GM12878 (cell line): Measurements from ENCODE around the gene STEAP2. TPM values are rescaled to one million over a fixed set of nuclear protein-coding genes. Genes with fewer than 3 reads are reported as not detected.

ENCODE experiments used
- ATAC-seq: fragments of 200-7000 bp; cut with Tn5 transposase; 3 replicates; pipeline ENCODE4 v1.9.1; 2020; ENCODE audit warnings: mild to moderate bottlenecking, moderate library complexity
- BruUV-seq: library from RNA; stranded (reverse); fragments of 400-500 nt; replicated peaks from 2 replicates; lab custom pipeline; 2021; lab: Mats Ljungman, UMichigan
- CTCF ChIA-PET: fragments of 300-600 bp; sonication (Branson Sonifier 250); formaldehyde crosslinking; extraction: SDS; loops from one replicate; lab custom pipeline; 2021; ENCODE audit warnings: inconsistent platforms; lab: Yijun Ruan, JAX
- POLR2A ChIA-PET: fragments of 350-600 bp; formaldehyde crosslinking; extraction: SDS; loops from one replicate; lab custom pipeline; 2021; ENCODE audit warnings: inconsistent platforms; lab: Charles Lee
- RAD21 ChIA-PET: fragments of 300-600 bp; sonication (Branson Sonifier 250); formaldehyde crosslinking; loops from one replicate; lab custom pipeline; 2023; ENCODE audit warnings: antibody characterized with exemption; ENCODE audit not compliant: unreplicated experiment; lab: Charles Lee
- SMC1A ChIA-PET: fragments of 300-600 bp; sonication (Branson Sonifier 250); formaldehyde crosslinking; loops from one replicate; lab custom pipeline; 2023; ENCODE audit not compliant: unreplicated experiment, uncharacterized antibody; lab: Charles Lee
- DNase-seq: peaks from one replicate; pipeline ENCODE4 v3.0.0-alpha.2; 2011; ENCODE audit warnings: low read depth, low spot score
- FAIRE-seq: peaks from 3 replicates; lab custom pipeline; 2011; peaks lifted over from hg19 to GRCh38; lab: Jason Lieb, UNC
- H2AFZ ChIP-seq: 2 replicates; pipeline ENCODE4 v1.6.0; 2011; ENCODE audit warnings: low read depth, low read length, control low read depth; ENCODE audit not compliant: control insufficient read depth
- H3K27ac ChIP-seq: 2 replicates; pipeline ENCODE4 v1.5.1; 2011; ENCODE audit warnings: control low read depth; ENCODE audit not compliant: control insufficient read depth, insufficient read depth
- H3K27me3 ChIP-seq, 2 experiments: replicated peaks in 1 of 2; 2 replicates each; pipeline versions ENCODE4 v1.6.0 to v1.6.1; 2011; ENCODE audit warnings: low read length in 1 of 2; ENCODE audit not compliant: control insufficient read depth in 2 of 2, insufficient read depth in 2 of 2
- H3K36me3 ChIP-seq, 2 experiments: 2 replicates each; pipeline ENCODE4 v1.5.1; 2011; ENCODE audit warnings: low read length in 1 of 2; ENCODE audit not compliant: control insufficient read depth in 2 of 2, insufficient read depth in 2 of 2
- H3K4me1 ChIP-seq: 2 replicates; pipeline ENCODE4 v1.6.1; 2011; ENCODE audit warnings: mild to moderate bottlenecking, low read length, moderate library complexity, mixed read lengths; ENCODE audit not compliant: control insufficient read depth, insufficient read depth
- H3K4me2 ChIP-seq: 2 replicates; pipeline ENCODE4 v1.6.0; 2011; ENCODE audit warnings: control low read depth; ENCODE audit not compliant: control insufficient read depth, insufficient read depth
- H3K4me3 ChIP-seq: fragments of 200-600 bp; sonication (generic); 2 replicates; pipeline ENCODE4 v1.5.1; 2016
- H3K79me2 ChIP-seq: 2 replicates; pipeline ENCODE4 v1.6.0; 2011; ENCODE audit warnings: low read length; ENCODE audit not compliant: control insufficient read depth, insufficient read depth
- H3K9ac ChIP-seq: 2 replicates; pipeline ENCODE4 v1.8.0; 2011; ENCODE audit warnings: low read length, control low read depth, mixed read lengths; ENCODE audit not compliant: control insufficient read depth, insufficient read depth
- H3K9me3 ChIP-seq: replicated peaks from 3 replicates; pipeline ENCODE4 v1.5.1; 2011; ENCODE audit warnings: mild to moderate bottlenecking, low read length; ENCODE audit not compliant: control insufficient read depth, insufficient read depth
- H4K20me1 ChIP-seq: 2 replicates; pipeline ENCODE4 v1.6.0; 2011; ENCODE audit not compliant: control insufficient read depth, insufficient read depth
- BACH1 ChIP-seq: fragments of 450-650 bp; IDR thresholded peaks from 2 replicates; pipeline ENCODE4 v1.6.1; 2017; ENCODE audit warnings: mild to moderate bottlenecking, borderline replicate concordance
- CBX5 ChIP-seq: sonication (generic); IDR thresholded peaks from 2 replicates; pipeline ENCODE4 v1.6.1; 2016; ENCODE audit warnings: low read depth, moderate library complexity, mild to moderate bottlenecking, inconsistent platforms
- CEBPB ChIP-seq, 2 experiments: fragments of 150-350 bp in 1 of 2; IDR thresholded peaks; 2 replicates each; pipeline ENCODE4 v1.6.1; 2012 to 2014; ENCODE audit warnings: low read depth in 2 of 2, low read length in 2 of 2, borderline replicate concordance in 1 of 2, inconsistent platforms in 1 of 2
- EED ChIP-seq: sonication (generic); IDR thresholded peaks from 2 replicates; pipeline ENCODE4 v1.6.1; 2016; ENCODE audit warnings: antibody characterized with exemption, low read depth
- WGBS: methylation state at CpG from one replicate; pipeline ENCODE4 v1.1.6; 2016; ENCODE audit warnings: low lambda C conversion rate; ENCODE audit not compliant: insufficient replicate concordance, insufficient coverage; ENCODE audit errors: missing lambda C conversion rate; 5-methylcytosine and 5-hydroxymethylcytosine counted together
- in situ Hi-C: fragments of 300-500 bp; cut with MboI; formaldehyde crosslinking; loops from 9 replicates; pipeline ENCODE4 v1.14.3; 2018; ENCODE audit warnings: mixed read lengths
- intact Hi-C: fragments of 100-400 bp; cut with micrococcal nuclease; formaldehyde crosslinking; loops from one replicate; pipeline ENCODE4 v1.14.2; 2022; ENCODE audit not compliant: unreplicated experiment
- polyA plus RNA-seq, 11 experiments: library from polyadenylated mRNA; depleted of rRNA in 4 of 11; unstranded in 6 of 11; stranded (reverse) in 5 of 11; fragments of >200 nt; fragmentation: Nextera tagmentation in 4 of 11; fragmentation: Illumina TruSeq in 1 of 11; extraction: Ambion mirVana in 4 of 11; extraction: Trizol in 1 of 11; gene quantifications; 1 replicate in 1 of 11; 2 replicates in 10 of 11; pipeline versions ENCODE4 v1.2.1 to v1.2.3, GENCODE V29; 2011 to 2016; ENCODE audit warnings: inconsistent platforms in 2 of 11, missing spikeins in 2 of 11, low read depth in 1 of 11
- total RNA-seq, 4 experiments: library from RNA; depleted of rRNA in 3 of 4; stranded (reverse); fragments of >200 nt in 3 of 4; fragmentation: Illumina TruSeq in 1 of 4; extraction: Trizol in 1 of 4; gene quantifications; 2 replicates each; pipeline versions ENCODE4 v1.2.1 to v1.2.3, GENCODE V29; 2013 to 2021
- TF ChIP-seq, protein P1 (sequence below): fragments of 450-650 bp; IDR thresholded peaks from 2 replicates; pipeline ENCODE4 v1.6.1; 2017; ENCODE audit warnings: low read depth, mild to moderate bottlenecking, moderate library complexity
- TF ChIP-seq, protein P2 (sequence below): fragments of 450-650 bp; IDR thresholded peaks from 2 replicates; pipeline ENCODE4 v1.6.1; 2017; ENCODE audit warnings: mild to moderate bottlenecking, low read depth, inconsistent platforms; ENCODE audit not compliant: poor library complexity, severe bottlenecking

STEAP2 gene
- total and polyA plus RNA-seq, 10 of the 15 experiments (the other 5 are each of a cell fraction or from before 2014, with no cell fraction given): 0.64 to 17.6 (median 1.8) TPM

DNA sequence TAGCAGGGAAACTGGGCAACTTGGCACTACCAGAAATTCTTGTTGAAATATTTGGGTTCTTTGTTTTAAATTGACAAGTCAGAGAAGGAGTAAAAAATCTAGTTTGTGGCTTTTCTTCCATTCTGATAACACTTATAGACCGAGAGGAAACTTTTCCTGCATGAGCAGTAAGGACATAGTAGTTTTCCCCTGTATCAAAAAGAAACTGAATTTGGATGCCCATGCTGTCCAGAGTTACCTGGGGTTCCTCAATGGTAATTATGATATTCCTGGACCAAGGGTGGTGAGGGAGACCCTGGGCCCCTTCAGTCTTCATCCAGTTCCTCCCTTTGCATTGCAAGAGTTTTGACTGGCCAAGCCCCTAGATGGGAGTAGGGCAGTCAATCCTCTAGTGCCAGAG lies 19.9 kb upstream of the STEAP2 start:
- no peaks in the 10 kb centered on the region for H3K27me3 ChIP-seq
- no peak overlapping the region for H3K4me2 ChIP-seq
- H2AFZ ChIP-seq: no peak overlapping the region
- intact Hi-C loops: no loop called here
- peaks cover 1% of the 10 kb centered on the region; the same call in 1 of the 3 replicates for H3K9me3 ChIP-seq
- no peaks in the 10 kb centered on the region for H3K36me3 ChIP-seq
- ChIA-PET RAD21 (no interaction called here), CTCF (interaction anchor here (1.1 to 1.2 kb wide), 2 partner anchors 8 to 25 kb away, joined by 3 to 4 read pairs; no protein-coding TSS in a partner anchor), SMC1A (interaction anchor here (1.2 to 2.7 kb wide), 4 partner anchors 8 to 19 kb away, joined by 3 to 11 read pairs (median 6); no protein-coding TSS in a partner anchor), POLR2A (interaction anchor here (1.0 kb wide), 1 partner anchor 24 kb away, joined by 3 read pairs; no protein-coding TSS in a partner anchor)
- no peak overlapping the region for H3K4me3 ChIP-seq
- ATAC-seq: 0 out of 3 replicates have a peak, but pooled peaks have one; percentile 32
- in situ Hi-C loops: no loop called here
- no peak overlapping the region for H3K27ac ChIP-seq
- H3K9ac ChIP-seq: no peak overlapping the region
- no peaks in the 10 kb centered on the region for H4K20me1 ChIP-seq
- BruUV-seq: no TSS peak
- FAIRE-seq: no peak
- no peaks in the 10 kb centered on the region for H3K79me2 ChIP-seq
- TF ChIP-seq, protein P1, sequence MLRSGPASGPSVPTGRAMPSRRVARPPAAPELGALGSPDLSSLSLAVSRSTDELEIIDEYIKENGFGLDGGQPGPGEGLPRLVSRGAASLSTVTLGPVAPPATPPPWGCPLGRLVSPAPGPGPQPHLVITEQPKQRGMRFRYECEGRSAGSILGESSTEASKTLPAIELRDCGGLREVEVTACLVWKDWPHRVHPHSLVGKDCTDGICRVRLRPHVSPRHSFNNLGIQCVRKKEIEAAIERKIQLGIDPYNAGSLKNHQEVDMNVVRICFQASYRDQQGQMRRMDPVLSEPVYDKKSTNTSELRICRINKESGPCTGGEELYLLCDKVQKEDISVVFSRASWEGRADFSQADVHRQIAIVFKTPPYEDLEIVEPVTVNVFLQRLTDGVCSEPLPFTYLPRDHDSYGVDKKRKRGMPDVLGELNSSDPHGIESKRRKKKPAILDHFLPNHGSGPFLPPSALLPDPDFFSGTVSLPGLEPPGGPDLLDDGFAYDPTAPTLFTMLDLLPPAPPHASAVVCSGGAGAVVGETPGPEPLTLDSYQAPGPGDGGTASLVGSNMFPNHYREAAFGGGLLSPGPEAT: 0 out of 2 replicates have a peak, but pooled peaks have one; percentile 36
- no peak for TF ChIP-seq CEBPB (IDR thresholded peaks at IDR 0.05; ENCODE audit: borderline replicate concordance in 1 of 2, low read depth in 2 of 2, low read length in 2 of 2)
- no peak for TF ChIP-seq EED
- TF ChIP-seq, protein P2, sequence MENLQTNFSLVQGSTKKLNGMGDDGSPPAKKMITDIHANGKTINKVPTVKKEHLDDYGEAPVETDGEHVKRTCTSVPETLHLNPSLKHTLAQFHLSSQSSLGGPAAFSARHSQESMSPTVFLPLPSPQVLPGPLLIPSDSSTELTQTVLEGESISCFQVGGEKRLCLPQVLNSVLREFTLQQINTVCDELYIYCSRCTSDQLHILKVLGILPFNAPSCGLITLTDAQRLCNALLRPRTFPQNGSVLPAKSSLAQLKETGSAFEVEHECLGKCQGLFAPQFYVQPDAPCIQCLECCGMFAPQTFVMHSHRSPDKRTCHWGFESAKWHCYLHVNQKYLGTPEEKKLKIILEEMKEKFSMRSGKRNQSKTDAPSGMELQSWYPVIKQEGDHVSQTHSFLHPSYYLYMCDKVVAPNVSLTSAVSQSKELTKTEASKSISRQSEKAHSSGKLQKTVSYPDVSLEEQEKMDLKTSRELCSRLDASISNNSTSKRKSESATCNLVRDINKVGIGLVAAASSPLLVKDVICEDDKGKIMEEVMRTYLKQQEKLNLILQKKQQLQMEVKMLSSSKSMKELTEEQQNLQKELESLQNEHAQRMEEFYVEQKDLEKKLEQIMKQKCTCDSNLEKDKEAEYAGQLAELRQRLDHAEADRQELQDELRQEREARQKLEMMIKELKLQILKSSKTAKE: no peak
- peak; percentile 77; the same call in 1 of the 2 replicates for TF ChIP-seq CBX5
- TF ChIP-seq BACH1: no peak
- DNase-seq: no peak
- 5% methylated on average over 1 of the region's 1 CpG for WGBS
- no peaks in the 10 kb centered on the region for H3K4me1 ChIP-seq
